GM23338 (cell line): ENCODE data around the gene NCBP3. TPM values are rescaled to one million over a fixed set of nuclear protein-coding genes. Genes with fewer than 3 reads are reported as not detected.

ENCODE experiments used
- ATAC-seq: fragments of 200-7000 bp; cut with Tn5 transposase; 3 replicates; pipeline ENCODE4 v1.9.1; 2020
- DNase-seq: peaks from one replicate; pipeline ENCODE4 v3.0.0-alpha.2; 2015; ENCODE audit warnings: low spot score
- H2AFZ ChIP-seq: fragments of 200-600 bp; sonication (generic); 2 replicates; pipeline ENCODE4 v1.8.0; 2016; ENCODE audit warnings: antibody characterized with exemption, mild to moderate bottlenecking, moderate library complexity
- H3F3A ChIP-seq: fragments of 200-600 bp; sonication (generic); replicated peaks from 2 replicates; pipeline ENCODE4 v1.8.0; 2017; ENCODE audit warnings: antibody characterized with exemption, mixed run types, low read depth
- H3K27ac ChIP-seq: fragments of 200-600 bp; sonication (generic); 2 replicates; pipeline ENCODE4 v1.6.1; 2016; ENCODE audit warnings: low read depth
- H3K27me3 ChIP-seq: fragments of 200-600 bp; sonication (generic); 2 replicates; pipeline ENCODE4 v1.8.0; 2016; ENCODE audit warnings: mild to moderate bottlenecking, mixed run types, moderate library complexity; ENCODE audit not compliant: insufficient read depth
- H3K36me3 ChIP-seq: fragments of 200-600 bp; sonication (generic); 2 replicates; pipeline ENCODE4 v1.8.0; 2016; ENCODE audit warnings: mild to moderate bottlenecking; ENCODE audit not compliant: insufficient read depth
- H3K4me1 ChIP-seq: fragments of 200-600 bp; sonication (generic); 2 replicates; pipeline ENCODE4 v1.8.0; 2016; ENCODE audit warnings: mild to moderate bottlenecking, moderate library complexity; ENCODE audit not compliant: insufficient read depth
- H3K4me2 ChIP-seq: fragments of 200-600 bp; sonication (generic); 2 replicates; pipeline ENCODE4 v1.7.1; 2017; ENCODE audit warnings: mixed run types
- H3K4me3 ChIP-seq: fragments of 200-600 bp; sonication (generic); 2 replicates; pipeline ENCODE4 v1.6.1; 2016; ENCODE audit warnings: mixed run types
- H3K79me2 ChIP-seq: fragments of 200-600 bp; sonication (generic); replicated peaks from 2 replicates; pipeline ENCODE4 v1.8.0; 2017; ENCODE audit warnings: mild to moderate bottlenecking; ENCODE audit not compliant: insufficient read depth
- H3K9me2 ChIP-seq: fragments of 200-600 bp; sonication (generic); 2 replicates; pipeline ENCODE4 v1.8.0; 2017; ENCODE audit not compliant: insufficient read depth
- H4K20me1 ChIP-seq: fragments of 200-600 bp; sonication (generic); replicated peaks from 2 replicates; pipeline ENCODE4 v1.8.0; 2017; ENCODE audit warnings: mild to moderate bottlenecking; ENCODE audit not compliant: insufficient read depth
- H3K27ac Mint-ChIP-seq: 2 replicates; pipeline ENCODE4 v1.8.0; 2020; ENCODE audit warnings: inconsistent platforms, mild to moderate bottlenecking, moderate library complexity, mixed read lengths
- H3K27me3 Mint-ChIP-seq: 3 replicates; pipeline ENCODE4 v1.8.0; 2022; ENCODE audit warnings: low read depth, mild to moderate bottlenecking, moderate library complexity, mixed read lengths, inconsistent platforms; ENCODE audit not compliant: insufficient read depth, poor library complexity
- H3K36me3 Mint-ChIP-seq: 3 replicates; pipeline ENCODE4 v1.8.0; 2021; ENCODE audit warnings: low read depth, mild to moderate bottlenecking, inconsistent platforms, moderate library complexity, mixed read lengths
- H3K4me1 Mint-ChIP-seq: 3 replicates; pipeline ENCODE4 v1.8.0; 2020; ENCODE audit warnings: mild to moderate bottlenecking, inconsistent platforms, mixed read lengths
- H3K4me3 Mint-ChIP-seq: 3 replicates; pipeline ENCODE4 v1.8.0; 2021; ENCODE audit warnings: moderate library complexity, mild to moderate bottlenecking, inconsistent platforms, mixed read lengths
- H3K9me3 Mint-ChIP-seq: 3 replicates; pipeline ENCODE4 v1.8.0; 2020; ENCODE audit warnings: moderate library complexity, mild to moderate bottlenecking, inconsistent platforms, mixed read lengths
- EZH2 ChIP-seq: fragments of 200-600 bp; sonication (generic); IDR thresholded peaks from one replicate; pipeline ENCODE4 v1.8.0; 2017; ENCODE audit warnings: antibody characterized with exemption, mild to moderate bottlenecking, low read depth; ENCODE audit not compliant: unreplicated experiment
- EZH2phosphoT487 ChIP-seq: fragments of 200-600 bp; sonication (generic); IDR thresholded peaks from one replicate; pipeline ENCODE4 v1.8.1; 2018; ENCODE audit warnings: antibody characterized with exemption; ENCODE audit not compliant: unreplicated experiment
- STAT1 ChIP-seq: IDR thresholded peaks from one replicate; pipeline ENCODE4 v1.6.1; 2016; ENCODE audit warnings: antibody characterized with exemption; ENCODE audit not compliant: unreplicated experiment
- ZNF114 ChIP-seq: fragments of 250-450 bp; sonication (Bioruptor Pico); IDR thresholded peaks from 2 replicates; pipeline ENCODE4 v1.5.0; 2020; ENCODE audit warnings: mild to moderate bottlenecking, moderate library complexity
- ZNF331 ChIP-seq: fragments of 250-450 bp; sonication (Bioruptor Pico); IDR thresholded peaks from 2 replicates; pipeline ENCODE4 v1.5.0; 2020; ENCODE audit warnings: low read depth, mild to moderate bottlenecking, moderate library complexity
- polyA plus RNA-seq: library from polyadenylated mRNA; unstranded; fragments of >200 nt; fragmentation: Nextera tagmentation; extraction: Ambion mirVana; gene quantifications from 2 replicates; pipeline ENCODE4 v1.2.1, GENCODE V29; 2016
- total RNA-seq: library from RNA; depleted of rRNA; stranded (reverse); fragments of >200 nt; shearing (Covaris generic); gene quantifications from 2 replicates; pipeline ENCODE4 v1.2.3, GENCODE V29; 2014
- TF ChIP-seq, protein P1 (sequence below): IDR thresholded peaks from 2 replicates; pipeline ENCODE4 v1.6.1; 2016; ENCODE audit warnings: antibody characterized with exemption
- TF ChIP-seq, protein P2 (sequence below): IDR thresholded peaks from one replicate; pipeline ENCODE4 v1.6.1; 2018; ENCODE audit warnings: antibody characterized with exemption; ENCODE audit not compliant: unreplicated experiment

NCBP3 gene
- total and polyA plus RNA-seq, 2 experiments from 2014 or later: 35.5 to 42.8 TPM

GRCh38 chr17:3834811-3835210 lies 11.2 kb downstream of the NCBP3 start:
- Histone ChIP-seq H3K9me2 (no peaks in the 10 kb centered on the region), H3K36me3 (peaks cover 22% of the 10 kb centered on the region), H3K27ac (no peak overlapping the region), H3K79me2 (peaks cover 91% of the 10 kb centered on the region), H4K20me1 (peaks cover 39% of the 10 kb centered on the region), H3K4me1 (no peaks in the 10 kb centered on the region), H3K4me3 (no peak overlapping the region), H3F3A (no peaks in the 10 kb centered on the region), H3K27me3 (no peaks in the 10 kb centered on the region), H2AFZ (no peak overlapping the region), H3K4me2 (no peak overlapping the region)
- Mint-ChIP-seq H3K4me3 (no peak overlapping the region), H3K4me1 (no peaks in the 10 kb centered on the region), H3K9me3 (no peaks in the 10 kb centered on the region), H3K36me3 (peaks cover 46% of the 10 kb centered on the region), H3K27me3 (peaks cover 1% of the 10 kb centered on the region), H3K27ac (no peak overlapping the region)
- TF ChIP-seq EZH2phosphoT487 (no peak), STAT1 (no peak), ZNF331 (CRISPR knock-in tag) (no peak), ZNF114 (CRISPR knock-in tag) (no peak), EZH2 (no peak)
- TF ChIP-seq, protein P1, sequence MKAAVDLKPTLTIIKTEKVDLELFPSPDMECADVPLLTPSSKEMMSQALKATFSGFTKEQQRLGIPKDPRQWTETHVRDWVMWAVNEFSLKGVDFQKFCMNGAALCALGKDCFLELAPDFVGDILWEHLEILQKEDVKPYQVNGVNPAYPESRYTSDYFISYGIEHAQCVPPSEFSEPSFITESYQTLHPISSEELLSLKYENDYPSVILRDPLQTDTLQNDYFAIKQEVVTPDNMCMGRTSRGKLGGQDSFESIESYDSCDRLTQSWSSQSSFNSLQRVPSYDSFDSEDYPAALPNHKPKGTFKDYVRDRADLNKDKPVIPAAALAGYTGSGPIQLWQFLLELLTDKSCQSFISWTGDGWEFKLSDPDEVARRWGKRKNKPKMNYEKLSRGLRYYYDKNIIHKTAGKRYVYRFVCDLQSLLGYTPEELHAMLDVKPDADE: no peak
- TF ChIP-seq, protein P2, sequence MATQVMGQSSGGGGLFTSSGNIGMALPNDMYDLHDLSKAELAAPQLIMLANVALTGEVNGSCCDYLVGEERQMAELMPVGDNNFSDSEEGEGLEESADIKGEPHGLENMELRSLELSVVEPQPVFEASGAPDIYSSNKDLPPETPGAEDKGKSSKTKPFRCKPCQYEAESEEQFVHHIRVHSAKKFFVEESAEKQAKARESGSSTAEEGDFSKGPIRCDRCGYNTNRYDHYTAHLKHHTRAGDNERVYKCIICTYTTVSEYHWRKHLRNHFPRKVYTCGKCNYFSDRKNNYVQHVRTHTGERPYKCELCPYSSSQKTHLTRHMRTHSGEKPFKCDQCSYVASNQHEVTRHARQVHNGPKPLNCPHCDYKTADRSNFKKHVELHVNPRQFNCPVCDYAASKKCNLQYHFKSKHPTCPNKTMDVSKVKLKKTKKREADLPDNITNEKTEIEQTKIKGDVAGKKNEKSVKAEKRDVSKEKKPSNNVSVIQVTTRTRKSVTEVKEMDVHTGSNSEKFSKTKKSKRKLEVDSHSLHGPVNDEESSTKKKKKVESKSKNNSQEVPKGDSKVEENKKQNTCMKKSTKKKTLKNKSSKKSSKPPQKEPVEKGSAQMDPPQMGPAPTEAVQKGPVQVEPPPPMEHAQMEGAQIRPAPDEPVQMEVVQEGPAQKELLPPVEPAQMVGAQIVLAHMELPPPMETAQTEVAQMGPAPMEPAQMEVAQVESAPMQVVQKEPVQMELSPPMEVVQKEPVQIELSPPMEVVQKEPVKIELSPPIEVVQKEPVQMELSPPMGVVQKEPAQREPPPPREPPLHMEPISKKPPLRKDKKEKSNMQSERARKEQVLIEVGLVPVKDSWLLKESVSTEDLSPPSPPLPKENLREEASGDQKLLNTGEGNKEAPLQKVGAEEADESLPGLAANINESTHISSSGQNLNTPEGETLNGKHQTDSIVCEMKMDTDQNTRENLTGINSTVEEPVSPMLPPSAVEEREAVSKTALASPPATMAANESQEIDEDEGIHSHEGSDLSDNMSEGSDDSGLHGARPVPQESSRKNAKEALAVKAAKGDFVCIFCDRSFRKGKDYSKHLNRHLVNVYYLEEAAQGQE: no peak
- DNase-seq: no peak
- ATAC-seq: no peak

GRCh38 chr17:3828852-3829232 lies 17.2 kb downstream of the NCBP3 start:
- H3K4me3 ChIP-seq: no peak overlapping the region
- H3K36me3 ChIP-seq: peaks cover 21% of the 10 kb centered on the region
- no peak for DNase-seq
- no peak overlapping the region for H3K27ac Mint-ChIP-seq
- H3K9me2 ChIP-seq: no peaks in the 10 kb centered on the region
- H3K79me2 ChIP-seq: peaks cover 45% of the 10 kb centered on the region
- no peaks in the 10 kb centered on the region for H3K27me3 Mint-ChIP-seq
- no peaks in the 10 kb centered on the region for H3K4me1 Mint-ChIP-seq
- peaks cover 19% of the 10 kb centered on the region for H4K20me1 ChIP-seq
- peaks cover 60% of the 10 kb centered on the region for H3K36me3 Mint-ChIP-seq
- H3F3A ChIP-seq: no peaks in the 10 kb centered on the region; the same call in 1 of the 2 replicates
- no peak for ATAC-seq
- no peak overlapping the region for H3K4me3 Mint-ChIP-seq
- H3K27ac ChIP-seq: no peak overlapping the region
- no peak overlapping the region for H3K4me2 ChIP-seq
- no peaks in the 10 kb centered on the region for H3K27me3 ChIP-seq
- no peaks in the 10 kb centered on the region for H3K4me1 ChIP-seq
- TF ChIP-seq EZH2: no peak
- no peak overlapping the region for H2AFZ ChIP-seq
- H3K9me3 Mint-ChIP-seq: no peaks in the 10 kb centered on the region; the same call in 2 of the 3 replicates
